ENCODE results near the gene RBM18. TPM values are rescaled to one million over a fixed set of nuclear protein-coding genes. Genes with fewer than 3 reads are reported as not detected.

RBM18 gene
- total and polyA plus RNA-seq, 2 of the 4 experiments (the other 2 are of a cell fraction): 8.4 to 15.6 TPM

DNA sequence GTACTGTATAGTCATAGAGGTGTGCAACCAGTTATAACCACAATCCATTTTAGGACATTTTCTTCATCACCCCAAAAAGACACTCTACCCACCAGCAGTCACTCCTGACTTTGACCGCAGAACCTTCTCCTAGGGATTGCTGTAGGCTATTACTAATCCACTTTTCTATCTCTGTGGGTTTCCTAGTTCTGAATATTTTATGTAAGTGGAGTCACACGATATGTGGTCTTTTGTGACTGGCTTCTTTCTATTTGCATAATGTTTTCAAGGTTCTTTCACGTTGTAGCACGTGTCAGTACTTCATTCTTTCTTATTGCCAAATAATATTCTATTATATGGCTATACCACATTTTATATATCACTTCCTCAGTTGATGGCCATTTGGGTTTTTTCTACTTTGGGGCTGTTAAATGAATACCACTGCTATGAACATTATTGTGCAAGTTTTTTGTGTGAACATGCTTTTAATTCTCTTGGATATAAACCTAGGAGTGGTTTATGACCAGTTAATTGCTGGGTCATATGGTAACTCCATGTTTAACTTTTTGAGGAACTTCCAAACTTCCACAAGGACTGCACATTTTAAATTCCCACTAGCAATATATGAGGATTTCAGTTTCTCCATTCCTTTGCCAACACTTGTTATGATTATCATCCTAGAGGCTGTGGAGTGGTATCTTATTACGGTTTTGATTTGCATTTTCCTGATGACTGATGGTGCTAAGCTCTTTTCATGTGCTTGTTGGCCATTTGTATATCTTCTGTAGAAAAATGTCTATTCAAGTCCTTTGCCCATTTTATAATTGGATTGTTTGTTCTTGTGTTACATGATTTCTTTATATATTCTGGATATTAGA is 37.8 kb upstream of the RBM18 start (continued):
- TF ChIP-seq MXI1 (IDR thresholded peaks at IDR 0.05; ENCODE audit: borderline replicate concordance, low read depth, low read length): no peak

DNA sequence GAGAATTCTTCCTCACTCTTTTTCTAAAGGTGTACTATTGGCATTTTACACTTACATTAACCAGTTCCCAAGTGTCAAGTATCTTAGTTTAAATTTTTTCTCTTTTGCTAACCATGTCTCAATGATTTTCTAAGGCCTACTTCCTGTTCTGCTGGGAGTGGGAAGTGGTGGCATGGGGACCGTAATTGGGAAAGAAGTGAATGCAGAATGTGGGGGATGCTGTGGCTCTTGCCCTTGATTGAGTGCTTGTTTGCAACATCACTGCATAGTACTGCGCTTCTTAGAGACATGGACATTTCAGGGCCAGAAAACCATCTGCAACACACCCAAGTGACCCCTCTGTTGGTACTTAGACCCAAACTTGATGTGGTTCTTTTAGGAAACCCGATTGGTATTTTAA is 32.9 kb upstream of the RBM18 start:
- H3K4ac ChIP-seq (ENCODE audit: low read depth, low read length): no peak overlapping the region
- H2BK15ac ChIP-seq (ENCODE audit: low read depth, low read length): no peak overlapping the region
- no CpG with 5 or more reads among the region's 3 CpGs for WGBS, 2 experiments (ENCODE audit: extremely low coverage in 2 of 2, insufficient read length in 1 of 2)
- no peak overlapping the region for H2AK9ac ChIP-seq (replicated peaks; ENCODE audit: low read depth, low read length, poor library complexity)
- ChIA-PET POLR2A (ENCODE audit: unreplicated experiment) (no interaction called here), CTCF (no interaction called here)
- no peak overlapping the region for H2BK5ac ChIP-seq (ENCODE audit: low read depth, low read length, poor library complexity, severe bottlenecking)
- H3K4me1 ChIP-seq (ENCODE audit: control insufficient read depth, insufficient read depth, low read length): peaks cover 3% of the 10 kb centered on the region
- dilution Hi-C loops (cut with HindIII; ENCODE audit: low sequenced_read_pairs, unreplicated experiment) (no loop called here), intact Hi-C loops (cut with micrococcal nuclease) (no loop called here), in situ Hi-C loops (cut with MboI; ENCODE audit: low sequenced_read_pairs) (no loop called here)
- H4K20me1 ChIP-seq (ENCODE audit: insufficient read depth, low read length): no peaks in the 10 kb centered on the region
- no peaks in the 10 kb centered on the region for H3K27me3 ChIP-seq (ENCODE audit: control insufficient read depth, insufficient read depth, low read length)
- H2AK5ac ChIP-seq (ENCODE audit: low read depth, low read length): no peak overlapping the region
- H2BK20ac ChIP-seq (ENCODE audit: low read depth, low read length): no peak overlapping the region
- no peak overlapping the region for H2AFZ ChIP-seq (replicated peaks; ENCODE audit: low read length, poor library complexity)
- H3K27ac ChIP-seq (ENCODE audit: insufficient read depth, low read length): no peak overlapping the region
- peaks cover 10 to 39% of the 10 kb centered on the region in 2 experiments; a peak in 3 of 4 replicates for H3K79me1 ChIP-seq (ENCODE audit: low read depth in 1 of 2, low read length in 2 of 2)
- no peaks in the 10 kb centered on the region for H3K9me3 ChIP-seq (ENCODE audit: control insufficient read depth, insufficient read depth, low read length)
- no peak overlapping the region for H3K23ac ChIP-seq (ENCODE audit: low read depth, low read length)
- BruUV-seq (replicated peaks): no TSS peak
- no peak for DNase-seq
- H4K8ac ChIP-seq (ENCODE audit: low read depth in 2 of 2, low read length in 2 of 2): no peak overlapping the region
- no peak overlapping the region for H3K14ac ChIP-seq (replicated peaks; ENCODE audit: low read depth, low read length)
- H4K5ac ChIP-seq (ENCODE audit: low read depth, low read length): no peak overlapping the region
- no peak overlapping the region for H3K9ac ChIP-seq (ENCODE audit: low read depth, low read length)
- H3K56ac ChIP-seq (ENCODE audit: extremely low read depth, insufficient read depth, low read length): no peak overlapping the region
- H3K4me3 ChIP-seq (ENCODE audit: insufficient read depth, low read depth, low read length): no peak overlapping the region
- H3K4me2 ChIP-seq (ENCODE audit: low read depth, low read length): no peak overlapping the region
- no peak overlapping the region for H3K18ac ChIP-seq (ENCODE audit: low read depth, low read length)
- no peak for ATAC-seq (ENCODE audit: low read depth)
- no peak overlapping the region for H2BK120ac ChIP-seq (ENCODE audit: low read depth, low read length)
- H3K9me1 ChIP-seq (ENCODE audit: insufficient read depth, low read length): no peaks in the 10 kb centered on the region; the same call in 1 of the 2 replicates
- peaks cover 16% of the 10 kb centered on the region for H3K36me3 ChIP-seq (ENCODE audit: control insufficient read depth, insufficient read depth, low read length)
- H4K91ac ChIP-seq (ENCODE audit: insufficient read depth, low read depth, low read length): no peak overlapping the region
- no peak for TF ChIP-seq MXI1 (IDR thresholded peaks at IDR 0.05; ENCODE audit: borderline replicate concordance, low read depth, low read length)
- no peak for TF ChIP-seq POLR2A (IDR thresholded peaks at IDR 0.05; ENCODE audit: low read depth, low read length)
- no peak for TF ChIP-seq BHLHE40 (IDR thresholded peaks at IDR 0.05; ENCODE audit: low read depth, low read length)
- no peak for TF ChIP-seq RCOR1 (IDR thresholded peaks at IDR 0.05; ENCODE audit: insufficient replicate concordance, low read length)
- no peak for TF ChIP-seq MAFK (IDR thresholded peaks at IDR 0.05; ENCODE audit: low read depth, low read length)
- no peak for TF ChIP-seq RFX5 (IDR thresholded peaks at IDR 0.05; ENCODE audit: low read depth, low read length)
- TF ChIP-seq MAZ (IDR thresholded peaks at IDR 0.05; ENCODE audit: borderline replicate concordance, low read depth, low read length): no peak
- TF ChIP-seq CTCF (conservative IDR thresholded peaks at IDR 0.05; ENCODE audit: low read depth, low read length): no peak
- no peak for TF ChIP-seq CEBPB (IDR thresholded peaks at IDR 0.05; ENCODE audit: low read depth, low read length)
- TF ChIP-seq, protein P1, sequence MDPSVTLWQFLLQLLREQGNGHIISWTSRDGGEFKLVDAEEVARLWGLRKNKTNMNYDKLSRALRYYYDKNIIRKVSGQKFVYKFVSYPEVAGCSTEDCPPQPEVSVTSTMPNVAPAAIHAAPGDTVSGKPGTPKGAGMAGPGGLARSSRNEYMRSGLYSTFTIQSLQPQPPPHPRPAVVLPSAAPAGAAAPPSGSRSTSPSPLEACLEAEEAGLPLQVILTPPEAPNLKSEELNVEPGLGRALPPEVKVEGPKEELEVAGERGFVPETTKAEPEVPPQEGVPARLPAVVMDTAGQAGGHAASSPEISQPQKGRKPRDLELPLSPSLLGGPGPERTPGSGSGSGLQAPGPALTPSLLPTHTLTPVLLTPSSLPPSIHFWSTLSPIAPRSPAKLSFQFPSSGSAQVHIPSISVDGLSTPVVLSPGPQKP (IDR thresholded peaks at IDR 0.05; ENCODE audit: borderline replicate concordance, low read depth, low read length): no peak
- TF ChIP-seq CHD1 (IDR thresholded peaks at IDR 0.05; ENCODE audit: low read depth, low read length): no peak
- no peak for TF ChIP-seq USF2 (IDR thresholded peaks at IDR 0.05; ENCODE audit: low read depth, low read length)
- no peak for TF ChIP-seq RAD21 (IDR thresholded peaks at IDR 0.05; ENCODE audit: low read length)

Measured in IMR-90 (cell line).